MCF 10A (cell line): Measurements from ENCODE around the gene ZNF101. TPM values are rescaled to one million over a fixed set of nuclear protein-coding genes. Genes with fewer than 3 reads are reported as not detected.

Experiments used
- BruUV-seq: library from RNA; stranded (reverse); fragments of 400-500 nt; replicated peaks from 2 replicates; lab custom pipeline; 2021; lab: Mats Ljungman, UMichigan
- CTCF ChIA-PET: fragments of 300-600 bp; sonication (Branson Sonifier 250); formaldehyde crosslinking; extraction: SDS; loops from one replicate; lab custom pipeline; 2021; ENCODE audit warnings: antibody characterized with exemption, inconsistent platforms; lab: Yijun Ruan, JAX
- POLR2A ChIA-PET: fragments of 300-600, 350-650 bp; sonication (Branson Sonifier 250); formaldehyde crosslinking; extraction: SDS; loops from one replicate; lab custom pipeline; 2020; ENCODE audit warnings: antibody characterized with exemption, inconsistent platforms; lab: Yijun Ruan, JAX
- DNase-seq: peaks from one replicate; pipeline ENCODE4 v3.0.0-alpha.2; 2018; ENCODE audit not compliant: unreplicated experiment
- H3K27ac Mint-ChIP-seq: one replicate; pipeline ENCODE4 v1.8.0; 2022; ENCODE audit warnings: mild to moderate bottlenecking, low read depth, mixed read lengths; ENCODE audit not compliant: unreplicated experiment
- H3K27me3 Mint-ChIP-seq: one replicate; pipeline ENCODE4 v1.8.0; 2022; ENCODE audit warnings: mixed read lengths; ENCODE audit not compliant: insufficient read depth, unreplicated experiment
- H3K36me3 Mint-ChIP-seq: one replicate; pipeline ENCODE4 v1.8.0; 2022; ENCODE audit warnings: mild to moderate bottlenecking, moderate library complexity, mixed read lengths; ENCODE audit not compliant: insufficient read depth, unreplicated experiment
- H3K4me1 Mint-ChIP-seq: one replicate; pipeline ENCODE4 v1.8.0; 2022; ENCODE audit warnings: mixed read lengths; ENCODE audit not compliant: insufficient read depth, unreplicated experiment
- H3K4me3 Mint-ChIP-seq: one replicate; pipeline ENCODE4 v1.8.0; 2022; ENCODE audit warnings: mild to moderate bottlenecking, moderate library complexity, mixed read lengths; ENCODE audit not compliant: unreplicated experiment
- H3K9me3 Mint-ChIP-seq: one replicate; pipeline ENCODE4 v1.8.0; 2022; ENCODE audit warnings: mixed read lengths; ENCODE audit not compliant: unreplicated experiment
- CTCF ChIP-seq: fragments of 200-600 bp; IDR thresholded peaks from one replicate; pipeline ENCODE4 v1.8.0; 2022; ENCODE audit warnings: antibody characterized with exemption, mild to moderate bottlenecking; ENCODE audit not compliant: unreplicated experiment
- intact Hi-C: fragments of 100-400 bp; cut with micrococcal nuclease; formaldehyde crosslinking; loops from 2 replicates; pipeline ENCODE4 v1.14.1; 2022
- total RNA-seq: library from RNA; stranded (reverse); gene quantifications from 2 replicates; pipeline ENCODE4 v1.2.3, GENCODE V29; 2022

Gene ZNF101
- total RNA-seq, 1 experiment from 2014 or later = 8.6 TPM

- H3K9me3 Mint-ChIP-seq = no peaks in the 10 kb centered on the region
- intact Hi-C loops = loop anchor here (2.0 to 5.0 kb wide), 2 partner anchors 52 to 90 kb away; no protein-coding TSS in a partner anchor
- peak; percentile 20 for DNase-seq
- no TSS peak for BruUV-seq
- no peak overlapping the region for H3K27ac Mint-ChIP-seq
- peaks cover 12% of the 10 kb centered on the region for H3K4me1 Mint-ChIP-seq
- CTCF ChIA-PET = no interaction called here
- no peaks in the 10 kb centered on the region for H3K27me3 Mint-ChIP-seq
- H3K4me3 Mint-ChIP-seq = peak overlapping the region; percentile 89
- POLR2A ChIA-PET = interaction anchor here (0.7 kb wide), 1 partner anchor 14 kb away, joined by 3 read pairs; no protein-coding TSS in a partner anchor
- no peak for TF ChIP-seq CTCF
- peaks cover 4% of the 10 kb centered on the region for H3K36me3 Mint-ChIP-seq
Observed at GRCh38 chr19:19642506-19643157, 26.0 kb upstream of the ZNF101 start.

GRCh38 chr19:19643158-19644053 lies 25.2 kb upstream of the ZNF101 start, which contains the start of gene GMIP:
GMIP (minus strand) TSS chr19:19643657; CDS start chr19:19643529, 128 bp downstream.
- Mint-ChIP-seq H3K4me1 (peaks cover 12% of the 10 kb centered on the region), H3K27me3 (no peaks in the 10 kb centered on the region), H3K27ac (peak within 1 kb of the TSS; percentile 78), H3K36me3 (peaks cover 12% of the 10 kb centered on the region), H3K9me3 (no peaks in the 10 kb centered on the region), H3K4me3 (peak within 1 kb of the TSS; percentile 89)
- peak; percentile 93 for TF ChIP-seq CTCF
- no TSS peak for BruUV-seq
- POLR2A ChIA-PET = interaction anchor here (0.7 to 1.2 kb wide), 7 partner anchors 19 to 128 kb away, joined by 3 to 8 read pairs (median 4); partner anchors contain the start of genes TSSK6 and YJEFN3
- peak; percentile 77 for DNase-seq
- CTCF ChIA-PET = interaction anchor here (0.6 to 2.6 kb wide), 30 partner anchors 9 to 278 kb away, joined by 3 to 107 read pairs (median 5); partner anchors contain the start of genes NDUFA13, YJEFN3 and ZNF101
- intact Hi-C loops = loop anchor here (1.0 to 5.0 kb wide), 3 partner anchors 53 to 111 kb away; no protein-coding TSS in a partner anchor

- no peaks in the 10 kb centered on the region for H3K27me3 Mint-ChIP-seq
Observed at GRCh38 chr19:19644054-19644388, 24.6 kb upstream of the ZNF101 start.

More at GRCh38 chr19:19644054-19644388, 24.6 kb upstream of the ZNF101 start:
- intact Hi-C loops = loop anchor here (1.0 to 5.0 kb wide), 2 partner anchors 92 to 112 kb away; no protein-coding TSS in a partner anchor
- ChIA-PET CTCF (interaction anchor here (0.6 to 2.6 kb wide), 32 partner anchors 9 to 308 kb away, joined by 3 to 107 read pairs (median 5); partner anchors contain the start of genes NDUFA13, YJEFN3 and ZNF101), POLR2A (interaction anchor here (0.7 to 1.2 kb wide), 7 partner anchors 18 to 129 kb away, joined by 3 to 8 read pairs (median 4); partner anchors contain the start of genes TSSK6 and YJEFN3)
- H3K36me3 Mint-ChIP-seq = peaks cover 18% of the 10 kb centered on the region
- BruUV-seq = no TSS peak
- H3K4me1 Mint-ChIP-seq = peaks cover 12% of the 10 kb centered on the region
- peak overlapping the region; percentile 89 for H3K4me3 Mint-ChIP-seq
- no peak for TF ChIP-seq CTCF
- peak overlapping the region; percentile 78 for H3K27ac Mint-ChIP-seq
- DNase-seq = no peak
- H3K9me3 Mint-ChIP-seq = no peaks in the 10 kb centered on the region
